IMR-90 (cell line): ENCODE measurements around the gene SPINDOC. TPM values are rescaled to one million over a fixed set of nuclear protein-coding genes. Genes with fewer than 3 reads are reported as not detected.

Experiments
- ATAC-seq: fragments of 200-7000 bp; cut with Tn5 transposase; 2 replicates; pipeline ENCODE4 v1.9.1; 2020; ENCODE audit warnings: low read depth, mild to moderate bottlenecking, moderate library complexity
- BruUV-seq: library from RNA; stranded (reverse); fragments of 400-500 nt; replicated peaks from 2 replicates; lab custom pipeline; 2021; lab: Mats Ljungman, UMichigan
- CTCF ChIA-PET: fragments of 300-600 bp; formaldehyde crosslinking; extraction: SDS; loops from one replicate; lab custom pipeline; 2021; ENCODE audit warnings: antibody characterized with exemption; lab: Yijun Ruan, JAX
- POLR2A ChIA-PET: fragments of 300-600 bp; sonication (Branson Sonifier 250); formaldehyde crosslinking; loops from one replicate; lab custom pipeline; 2022; ENCODE audit warnings: antibody characterized with exemption; ENCODE audit not compliant: unreplicated experiment; lab: Charles Lee
- DNase-seq: peaks from one replicate; pipeline ENCODE4 v3.0.0; 2013
- H2AFZ ChIP-seq: replicated peaks from 2 replicates; pipeline ENCODE3; 2013; ENCODE audit warnings: low read length, mild to moderate bottlenecking; ENCODE audit not compliant: poor library complexity
- H2AK5ac ChIP-seq: 2 replicates; pipeline ENCODE4 v1.6.1; 2013; ENCODE audit warnings: low read depth, low read length, inconsistent platforms
- H2AK9ac ChIP-seq: replicated peaks from 2 replicates; pipeline ENCODE3; 2013; ENCODE audit warnings: mild to moderate bottlenecking, low read depth, low read length, moderate library complexity; ENCODE audit not compliant: poor library complexity
- H2BK120ac ChIP-seq: 2 replicates; pipeline ENCODE4 v1.6.1; 2013; ENCODE audit warnings: low read depth, low read length, inconsistent platforms
- H2BK15ac ChIP-seq: 3 replicates; pipeline ENCODE4 v1.6.1; 2013; ENCODE audit warnings: low read depth, low read length, inconsistent platforms
- H2BK20ac ChIP-seq: 2 replicates; pipeline ENCODE4 v1.6.1; 2013; ENCODE audit warnings: low read depth, mild to moderate bottlenecking, inconsistent platforms, low read length, moderate library complexity
- H2BK5ac ChIP-seq: 2 replicates; pipeline ENCODE4 v1.6.1; 2013; ENCODE audit warnings: mild to moderate bottlenecking, low read depth, low read length, inconsistent platforms; ENCODE audit not compliant: poor library complexity, severe bottlenecking
- H3K14ac ChIP-seq: replicated peaks from 2 replicates; pipeline ENCODE4 v1.6.1; 2013; ENCODE audit warnings: low read depth, low read length, inconsistent platforms
- H3K18ac ChIP-seq: 2 replicates; pipeline ENCODE4 v1.6.1; 2013; ENCODE audit warnings: low read depth, low read length, control low read depth
- H3K23ac ChIP-seq: 2 replicates; pipeline ENCODE4 v1.6.1; 2013; ENCODE audit warnings: low read depth, low read length, inconsistent platforms
- H3K27ac ChIP-seq: 2 replicates; pipeline ENCODE4 v1.5.1; 2013; ENCODE audit warnings: mild to moderate bottlenecking, control low read depth, low read length; ENCODE audit not compliant: insufficient read depth
- H3K27me3 ChIP-seq: 2 replicates; pipeline ENCODE4 v1.6.1; 2013; ENCODE audit warnings: low read length; ENCODE audit not compliant: control insufficient read depth, insufficient read depth
- H3K36me3 ChIP-seq: 2 replicates; pipeline ENCODE4 v1.6.1; 2013; ENCODE audit warnings: low read length, mixed read lengths; ENCODE audit not compliant: control insufficient read depth, insufficient read depth
- H3K4ac ChIP-seq: 2 replicates; pipeline ENCODE4 v1.6.1; 2013; ENCODE audit warnings: low read depth, low read length, inconsistent platforms
- H3K4me1 ChIP-seq: 2 replicates; pipeline ENCODE4 v1.6.1; 2013; ENCODE audit warnings: low read length, mixed read lengths; ENCODE audit not compliant: control insufficient read depth, insufficient read depth
- H3K4me2 ChIP-seq: 2 replicates; pipeline ENCODE4 v1.6.1; 2013; ENCODE audit warnings: low read depth, mild to moderate bottlenecking, control low read depth, low read length, moderate library complexity
- H3K4me3 ChIP-seq: 2 replicates; pipeline ENCODE4 v1.5.1; 2013; ENCODE audit warnings: low read depth, mild to moderate bottlenecking, control low read depth, low read length, moderate library complexity; ENCODE audit not compliant: insufficient read depth
- H3K56ac ChIP-seq: 2 replicates; pipeline ENCODE4 v1.6.1; 2013; ENCODE audit warnings: low read length, inconsistent platforms; ENCODE audit not compliant: insufficient read depth; ENCODE audit errors: extremely low read depth
- H3K79me1 ChIP-seq, 2 experiments: 2 replicates each; pipeline ENCODE4 v1.6.1; 2013; ENCODE audit warnings: low read length in 2 of 2, inconsistent platforms in 1 of 2, low read depth in 1 of 2
- H3K9ac ChIP-seq: 2 replicates; pipeline ENCODE4 v1.6.1; 2013; ENCODE audit warnings: low read depth, low read length, control low read depth
- H3K9me1 ChIP-seq: 2 replicates; pipeline ENCODE4 v1.6.1; 2013; ENCODE audit warnings: low read length, inconsistent platforms; ENCODE audit not compliant: insufficient read depth
- H3K9me3 ChIP-seq: 2 replicates; pipeline ENCODE4 v1.6.1; 2013; ENCODE audit warnings: low read length; ENCODE audit not compliant: control insufficient read depth, insufficient read depth
- H4K20me1 ChIP-seq: 2 replicates; pipeline ENCODE4 v1.6.1; 2013; ENCODE audit warnings: low read length, inconsistent platforms; ENCODE audit not compliant: insufficient read depth
- H4K5ac ChIP-seq: 2 replicates; pipeline ENCODE4 v1.6.1; 2013; ENCODE audit warnings: mild to moderate bottlenecking, low read depth, low read length, control low read depth
- H4K8ac ChIP-seq, 2 experiments: 2 replicates each; pipeline ENCODE4 v1.6.1; 2013; ENCODE audit warnings: low read depth in 2 of 2, low read length in 2 of 2, control low read depth in 1 of 2, inconsistent platforms in 1 of 2
- H4K91ac ChIP-seq: 2 replicates; pipeline ENCODE4 v1.6.1; 2013; ENCODE audit warnings: low read depth, low read length, inconsistent platforms; ENCODE audit not compliant: insufficient read depth
- CEBPB ChIP-seq: IDR thresholded peaks from 2 replicates; pipeline ENCODE4 v1.6.1; 2012; ENCODE audit warnings: low read depth, low read length, improper control_type of control experiment
- MAZ ChIP-seq: IDR thresholded peaks from 2 replicates; pipeline ENCODE4 v1.6.1; 2012; ENCODE audit warnings: low read depth, mild to moderate bottlenecking, low read length, improper control_type of control experiment, moderate library complexity, borderline replicate concordance
- RCOR1 ChIP-seq: IDR thresholded peaks from 2 replicates; pipeline ENCODE4 v1.6.1; 2012; ENCODE audit warnings: mild to moderate bottlenecking, low read length, improper control_type of control experiment; ENCODE audit not compliant: insufficient replicate concordance
- SMC3 ChIP-seq: fragments of 150-350 bp; IDR thresholded peaks from 2 replicates; pipeline ENCODE4 v1.6.1; 2016; ENCODE audit warnings: low read depth, mild to moderate bottlenecking, antibody characterized with exemption, low read length, moderate library complexity
- USF2 ChIP-seq: fragments of 150-350 bp; IDR thresholded peaks from 2 replicates; pipeline ENCODE4 v1.6.1; 2017; ENCODE audit warnings: mild to moderate bottlenecking, antibody characterized with exemption, low read length, low read depth
- WGBS, 2 experiments: methylation state at CpG; one replicate each; pipeline versions ENCODE4 v1.1.5 to v1.1.7; 2013; ENCODE audit warnings: missing lambda C conversion rate in 2 of 2; ENCODE audit not compliant: insufficient read length in 1 of 2; ENCODE audit errors: extremely low coverage in 2 of 2; 5-methylcytosine and 5-hydroxymethylcytosine counted together
- dilution Hi-C: fragments of 300-500 bp; cut with HindIII; formaldehyde crosslinking; loops from one replicate; pipeline ENCODE4 v1.14.3; 2018; ENCODE audit warnings: low sequenced_read_pairs; ENCODE audit not compliant: unreplicated experiment
- in situ Hi-C: fragments of 300-500 bp; cut with MboI; formaldehyde crosslinking; loops from 3 replicates; pipeline ENCODE4 v1.14.3; 2019; ENCODE audit warnings: low sequenced_read_pairs, inconsistent platforms, mixed read lengths
- intact Hi-C: fragments of 100-400 bp; cut with micrococcal nuclease; formaldehyde crosslinking; loops from 2 replicates; pipeline ENCODE4 v1.10.0; 2022
- polyA plus RNA-seq, 3 experiments: library from polyadenylated mRNA; depleted of rRNA; stranded (reverse); fragments of >200 nt; gene quantifications; 2 replicates each; pipeline ENCODE4 v1.2.3, GENCODE V29; 2012; ENCODE audit warnings: low replicate concordance in 1 of 3
- total RNA-seq: library from RNA; depleted of rRNA; stranded (reverse); fragments of >200 nt; gene quantifications from 2 replicates; pipeline ENCODE4 v1.2.3, GENCODE V29; 2012

SPINDOC gene
- total and polyA plus RNA-seq, 2 of the 4 experiments (the other 2 are of a cell fraction) = 10.0 to 29.9 TPM

GRCh38 chr11:63858628-63859550 is 45.6 kb downstream of the SPINDOC start:
- intact Hi-C loops = no loop called here
- TF ChIP-seq MAZ (no peak), CEBPB (peak; percentile 95), USF2 (no peak), RCOR1 (peak; percentile 70), SMC3 (no peak)
- no peak overlapping the region for H3K14ac ChIP-seq
- H2BK15ac ChIP-seq = no peak overlapping the region
- no peak overlapping the region for H3K56ac ChIP-seq
- no peaks in the 10 kb centered on the region for H3K27me3 ChIP-seq
- peak; percentile 71 for ATAC-seq
- no peak overlapping the region for H2BK20ac ChIP-seq
- WGBS, 2 experiments = 65% methylated on average over 5 of the region's 11 CpGs; no CpG with 5 or more reads in 1 of the 2 experiments
- in situ Hi-C loops = no loop called here
- no peak overlapping the region for H4K91ac ChIP-seq
- no peak overlapping the region for H2AK5ac ChIP-seq
- H2BK120ac ChIP-seq = no peak overlapping the region
- H3K4me1 ChIP-seq = peaks cover 7% of the 10 kb centered on the region
- DNase-seq = peak; percentile 90
- no peak overlapping the region for H3K4me2 ChIP-seq
- no peak overlapping the region for H3K4me3 ChIP-seq
- ChIA-PET CTCF (interaction anchor here (1.0 kb wide), 1 partner anchor 13 kb away, joined by 5 read pairs; no protein-coding TSS in a partner anchor), POLR2A (no interaction called here)
- H3K27ac ChIP-seq = no peak overlapping the region
- H4K8ac ChIP-seq = no peak overlapping the region
- H3K36me3 ChIP-seq = peaks cover 8% of the 10 kb centered on the region; the same call in 1 of the 2 replicates
- H3K9ac ChIP-seq = no peak overlapping the region
- H3K9me1 ChIP-seq = peaks cover 10% of the 10 kb centered on the region; the same call in 1 of the 2 replicates
- H2BK5ac ChIP-seq = no peak overlapping the region
- H3K79me1 ChIP-seq = peaks cover 33 to 71% of the 10 kb centered on the region in 2 experiments
- no peak overlapping the region for H2AK9ac ChIP-seq
- no peaks in the 10 kb centered on the region for H3K9me3 ChIP-seq
- H4K5ac ChIP-seq = no peak overlapping the region
- peaks cover 33% of the 10 kb centered on the region for H4K20me1 ChIP-seq
- H3K18ac ChIP-seq = no peak overlapping the region
- dilution Hi-C loops = no loop called here
- no peak overlapping the region for H3K23ac ChIP-seq
- no TSS peak for BruUV-seq
- no peak overlapping the region for H2AFZ ChIP-seq
- H3K4ac ChIP-seq = no peak overlapping the region
